D721Med (cell line): ENCODE results near the gene SOS1.
A peak's percentile ranks its signal among the peaks of the same experiment; 100 is the strongest.

Source experiments
- DNase-seq: peaks from one replicate; pipeline ENCODE4 v3.0.0; 2011; ENCODE audit warnings: low spot score; ENCODE audit not compliant: insufficient read length
- FAIRE-seq: peaks from 2 replicates; lab custom pipeline; 2011; peaks lifted over from hg19 to GRCh38; lab: Jason Lieb, UNC
- TF ChIP-seq, protein P1 (sequence below): IDR thresholded peaks from 2 replicates; pipeline ENCODE4 v1.5.1; 2012; ENCODE audit warnings: mild to moderate bottlenecking, control low read depth; ENCODE audit not compliant: insufficient read depth; ENCODE audit errors: missing control alignments

SOS1 gene

DNA sequence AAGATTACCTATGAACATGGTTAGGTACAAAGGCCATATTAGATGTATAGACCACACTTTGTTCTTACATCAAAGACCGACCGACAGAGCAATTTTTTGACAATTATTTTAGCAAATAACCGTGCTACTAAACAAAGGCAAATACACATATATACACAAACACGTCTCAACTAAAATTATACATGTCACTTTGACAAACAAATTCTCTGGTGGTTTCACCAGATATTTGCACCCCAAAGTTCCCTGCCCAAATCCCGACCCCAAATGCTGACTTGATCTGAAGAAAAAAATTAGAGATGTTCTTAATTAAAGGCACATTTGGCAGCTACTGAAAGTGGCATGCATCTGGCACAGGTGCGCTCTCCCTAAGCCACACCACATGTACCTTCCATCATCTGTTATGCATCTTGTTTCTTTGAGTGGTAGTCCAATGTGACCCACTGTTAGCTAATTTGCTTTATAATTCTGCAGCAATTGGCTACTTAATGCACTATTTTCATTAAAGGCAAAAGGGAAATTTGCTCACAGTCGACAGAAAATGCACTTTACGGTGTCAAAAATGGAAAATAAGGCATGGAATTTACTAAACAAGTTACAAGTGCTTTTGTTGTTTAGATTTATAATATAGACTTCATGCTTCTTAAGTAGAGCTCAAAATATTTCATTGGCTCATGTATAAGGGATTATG is 139.0 kb downstream of the SOS1 start:
- DNase-seq = no peak
- FAIRE-seq = no peak
- TF ChIP-seq, protein P1, sequence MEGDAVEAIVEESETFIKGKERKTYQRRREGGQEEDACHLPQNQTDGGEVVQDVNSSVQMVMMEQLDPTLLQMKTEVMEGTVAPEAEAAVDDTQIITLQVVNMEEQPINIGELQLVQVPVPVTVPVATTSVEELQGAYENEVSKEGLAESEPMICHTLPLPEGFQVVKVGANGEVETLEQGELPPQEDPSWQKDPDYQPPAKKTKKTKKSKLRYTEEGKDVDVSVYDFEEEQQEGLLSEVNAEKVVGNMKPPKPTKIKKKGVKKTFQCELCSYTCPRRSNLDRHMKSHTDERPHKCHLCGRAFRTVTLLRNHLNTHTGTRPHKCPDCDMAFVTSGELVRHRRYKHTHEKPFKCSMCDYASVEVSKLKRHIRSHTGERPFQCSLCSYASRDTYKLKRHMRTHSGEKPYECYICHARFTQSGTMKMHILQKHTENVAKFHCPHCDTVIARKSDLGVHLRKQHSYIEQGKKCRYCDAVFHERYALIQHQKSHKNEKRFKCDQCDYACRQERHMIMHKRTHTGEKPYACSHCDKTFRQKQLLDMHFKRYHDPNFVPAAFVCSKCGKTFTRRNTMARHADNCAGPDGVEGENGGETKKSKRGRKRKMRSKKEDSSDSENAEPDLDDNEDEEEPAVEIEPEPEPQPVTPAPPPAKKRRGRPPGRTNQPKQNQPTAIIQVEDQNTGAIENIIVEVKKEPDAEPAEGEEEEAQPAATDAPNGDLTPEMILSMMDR = no peak

- FAIRE-seq = no peak
- TF ChIP-seq, protein P1 = no peak
- no peak for DNase-seq
Measured at GRCh38 chr2:38981003-38981669, 139.7 kb downstream of the SOS1 start.

DNA sequence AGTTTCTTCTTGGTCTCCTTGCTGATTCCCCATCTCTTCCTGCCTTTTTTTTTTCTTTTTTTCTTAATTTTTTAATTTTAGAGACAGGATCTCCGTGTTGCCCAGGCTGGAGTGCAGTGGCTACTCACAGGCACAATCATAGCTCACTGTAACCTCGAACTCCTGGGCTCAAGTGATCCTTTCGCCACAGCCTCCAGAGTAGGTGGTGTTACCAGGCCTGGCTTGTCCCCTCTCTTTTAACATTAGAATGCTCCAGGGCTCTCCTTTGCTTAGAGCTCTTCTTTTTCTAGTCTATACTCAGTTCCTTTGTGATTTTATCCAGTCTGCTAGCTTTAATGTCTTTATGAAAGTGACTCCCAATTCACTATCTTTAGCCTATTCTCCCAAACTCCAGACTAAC is 141.9 kb downstream of the SOS1 start:
- DNase-seq (no peak), FAIRE-seq (no peak)
- TF ChIP-seq, protein P1 = no peak

- DNase-seq (no peak), FAIRE-seq (peak; percentile 93)
- TF ChIP-seq, protein P1 = no peak
Measured at GRCh38 chr2:38978296-38978903, 142.5 kb downstream of the SOS1 start.

- FAIRE-seq = no peak
- no peak for DNase-seq
- TF ChIP-seq, protein P1 = no peak
Measured at GRCh38 chr2:38977047-38977446, 143.8 kb downstream of the SOS1 start.

DNA sequence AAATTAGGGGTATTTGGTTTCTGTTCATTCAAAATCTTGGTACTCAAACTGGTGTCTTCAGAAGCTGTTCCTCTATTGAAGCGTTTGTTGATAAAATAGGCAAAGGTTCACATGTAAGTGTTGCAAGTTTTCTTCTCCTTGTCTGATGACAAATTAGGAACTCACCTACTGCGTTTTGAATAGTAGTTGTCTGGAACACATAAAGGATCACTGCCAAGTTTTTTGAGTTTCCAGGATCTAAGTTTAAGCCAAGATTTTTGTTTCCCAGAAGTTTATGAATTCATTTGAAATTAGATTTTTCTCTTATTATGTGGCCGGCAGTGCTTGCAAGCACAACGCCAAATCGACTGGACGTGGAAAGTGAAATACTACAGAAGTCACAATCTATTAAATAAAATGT is 145.8 kb downstream of the SOS1 start:
- TF ChIP-seq, protein P1 = no peak
- no peak for DNase-seq
- no peak for FAIRE-seq
